ENCODE measurements around the gene TGFBRAP1. TPM values are rescaled to one million over a fixed set of nuclear protein-coding genes. Genes with fewer than 3 reads are reported as not detected.
A peak's percentile ranks its signal among the peaks of the same experiment; 100 is the strongest.

Gene TGFBRAP1
- total RNA-seq, 1 experiment from 2014 or later, result 19.3 TPM

DNA sequence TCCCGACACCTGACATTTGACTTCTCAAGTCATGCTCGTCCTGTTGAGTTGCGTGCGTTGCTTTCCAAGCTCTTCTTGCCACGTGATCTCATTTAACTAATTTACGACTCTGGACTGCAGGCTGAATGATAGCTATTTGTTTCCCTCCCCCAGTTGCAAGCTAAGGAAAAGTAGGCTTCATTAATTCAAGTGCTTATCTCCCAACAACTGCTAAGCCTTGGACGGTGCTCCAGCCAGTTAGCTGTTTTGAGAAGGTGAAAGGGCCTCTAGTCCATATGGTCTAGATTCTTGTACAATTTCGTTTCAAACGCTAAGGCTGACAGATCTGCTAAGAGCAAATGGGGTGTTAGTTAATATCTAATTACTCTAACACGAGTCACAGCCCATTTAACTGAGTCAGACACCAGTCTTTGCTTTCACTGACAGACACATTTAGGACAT, 66.9 kb downstream of the TGFBRAP1 start:
- CTCF ChIA-PET, result interaction anchor here (2.1 kb wide), 1 partner anchor 24 kb away, joined by 10 read pairs; no protein-coding TSS in a partner anchor
- POLR2A ChIA-PET, result no interaction called here
- Mint-ChIP-seq H3K9me3 (ENCODE audit: unreplicated experiment) (no peaks in the 10 kb centered on the region), H3K36me3 (ENCODE audit: insufficient read depth, unreplicated experiment) (peaks cover 31% of the 10 kb centered on the region), H3K4me1 (ENCODE audit: insufficient read depth, unreplicated experiment) (peaks cover 6% of the 10 kb centered on the region), H3K27ac (ENCODE audit: low read depth, unreplicated experiment) (no peak overlapping the region), H3K27me3 (ENCODE audit: insufficient read depth, unreplicated experiment) (no peaks in the 10 kb centered on the region), H3K4me3 (ENCODE audit: unreplicated experiment) (no peak overlapping the region)
- DNase-seq (ENCODE audit: unreplicated experiment), result no peak
- intact Hi-C loops (cut with micrococcal nuclease), result no loop called here
- TF ChIP-seq, protein P1, sequence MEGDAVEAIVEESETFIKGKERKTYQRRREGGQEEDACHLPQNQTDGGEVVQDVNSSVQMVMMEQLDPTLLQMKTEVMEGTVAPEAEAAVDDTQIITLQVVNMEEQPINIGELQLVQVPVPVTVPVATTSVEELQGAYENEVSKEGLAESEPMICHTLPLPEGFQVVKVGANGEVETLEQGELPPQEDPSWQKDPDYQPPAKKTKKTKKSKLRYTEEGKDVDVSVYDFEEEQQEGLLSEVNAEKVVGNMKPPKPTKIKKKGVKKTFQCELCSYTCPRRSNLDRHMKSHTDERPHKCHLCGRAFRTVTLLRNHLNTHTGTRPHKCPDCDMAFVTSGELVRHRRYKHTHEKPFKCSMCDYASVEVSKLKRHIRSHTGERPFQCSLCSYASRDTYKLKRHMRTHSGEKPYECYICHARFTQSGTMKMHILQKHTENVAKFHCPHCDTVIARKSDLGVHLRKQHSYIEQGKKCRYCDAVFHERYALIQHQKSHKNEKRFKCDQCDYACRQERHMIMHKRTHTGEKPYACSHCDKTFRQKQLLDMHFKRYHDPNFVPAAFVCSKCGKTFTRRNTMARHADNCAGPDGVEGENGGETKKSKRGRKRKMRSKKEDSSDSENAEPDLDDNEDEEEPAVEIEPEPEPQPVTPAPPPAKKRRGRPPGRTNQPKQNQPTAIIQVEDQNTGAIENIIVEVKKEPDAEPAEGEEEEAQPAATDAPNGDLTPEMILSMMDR (IDR thresholded peaks at IDR 0.05; ENCODE audit: unreplicated experiment), result no peak
- BruUV-seq (replicated peaks), result no TSS peak

DNA sequence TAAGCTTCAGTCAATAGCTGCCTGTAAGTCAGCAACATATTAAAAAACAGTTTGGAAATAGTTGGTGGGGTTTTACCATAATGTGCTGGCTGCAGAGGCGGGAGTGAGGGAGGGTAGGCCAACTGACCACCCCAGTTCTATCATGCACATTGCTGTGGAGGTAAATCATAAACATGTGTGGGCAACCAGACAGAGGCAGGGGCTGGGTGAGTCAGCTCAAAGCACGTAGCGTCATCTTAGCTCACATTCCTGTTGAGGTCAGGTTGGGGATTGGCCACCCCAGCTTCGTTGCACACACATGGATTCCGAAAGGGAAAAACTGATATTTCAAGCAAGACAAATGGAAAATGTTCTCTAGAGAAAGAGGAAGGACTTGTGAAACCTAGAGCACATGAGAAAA, 68.5 kb downstream of the TGFBRAP1 start:
- H3K4me1 Mint-ChIP-seq (ENCODE audit: insufficient read depth, unreplicated experiment), result peaks cover 6% of the 10 kb centered on the region
- ChIA-PET CTCF (interaction anchor here (0.6 to 0.7 kb wide), 3 partner anchors 20 to 359 kb away, joined by 3 to 4 read pairs (median 3); no protein-coding TSS in a partner anchor), POLR2A (no interaction called here)
- no peaks in the 10 kb centered on the region for H3K9me3 Mint-ChIP-seq (ENCODE audit: unreplicated experiment)
- TF ChIP-seq, protein P1 (IDR thresholded peaks at IDR 0.05; ENCODE audit: unreplicated experiment), result no peak
- BruUV-seq (replicated peaks), result no TSS peak
- no peaks in the 10 kb centered on the region for H3K27me3 Mint-ChIP-seq (ENCODE audit: insufficient read depth, unreplicated experiment)
- no peak overlapping the region for H3K4me3 Mint-ChIP-seq (ENCODE audit: unreplicated experiment)
- no peak overlapping the region for H3K27ac Mint-ChIP-seq (ENCODE audit: low read depth, unreplicated experiment)
- DNase-seq (ENCODE audit: unreplicated experiment), result peak; percentile 39
- H3K36me3 Mint-ChIP-seq (ENCODE audit: insufficient read depth, unreplicated experiment), result peaks cover 23% of the 10 kb centered on the region
- intact Hi-C loops (cut with micrococcal nuclease), result no loop called here

GRCh38 chr2:105258835-105259350, 70.6 kb downstream of the TGFBRAP1 start:
- H3K4me1 Mint-ChIP-seq (ENCODE audit: insufficient read depth, unreplicated experiment), result peaks cover 6% of the 10 kb centered on the region
- no TSS peak for BruUV-seq (replicated peaks)

GRCh38 chr2:105257981-105258380, 71.6 kb downstream of the TGFBRAP1 start:
- DNase-seq (ENCODE audit: unreplicated experiment), result no peak
- Mint-ChIP-seq H3K4me1 (ENCODE audit: insufficient read depth, unreplicated experiment) (peaks cover 6% of the 10 kb centered on the region), H3K36me3 (ENCODE audit: insufficient read depth, unreplicated experiment) (peaks cover 6% of the 10 kb centered on the region), H3K27me3 (ENCODE audit: insufficient read depth, unreplicated experiment) (no peaks in the 10 kb centered on the region), H3K4me3 (ENCODE audit: unreplicated experiment) (no peak overlapping the region), H3K9me3 (ENCODE audit: unreplicated experiment) (no peaks in the 10 kb centered on the region), H3K27ac (ENCODE audit: low read depth, unreplicated experiment) (no peak overlapping the region)
- TF ChIP-seq, protein P1 (IDR thresholded peaks at IDR 0.05; ENCODE audit: unreplicated experiment), result no peak
- BruUV-seq (replicated peaks), result no TSS peak
- intact Hi-C loops (cut with micrococcal nuclease), result no loop called here
- POLR2A ChIA-PET, result interaction anchor here (0.6 kb wide), 1 partner anchor 38 kb away, joined by 3 read pairs; no protein-coding TSS in a partner anchor
- CTCF ChIA-PET, result interaction anchor here (1.2 kb wide), 1 partner anchor 264 kb away, joined by 3 read pairs; no protein-coding TSS in a partner anchor

More at GRCh38 chr2:105258835-105259350, 70.6 kb downstream of the TGFBRAP1 start:
- intact Hi-C loops (cut with micrococcal nuclease), result no loop called here
- H3K36me3 Mint-ChIP-seq (ENCODE audit: insufficient read depth, unreplicated experiment), result peaks cover 6% of the 10 kb centered on the region
- TF ChIP-seq, protein P1 (IDR thresholded peaks at IDR 0.05; ENCODE audit: unreplicated experiment), result no peak
- CTCF ChIA-PET, result interaction anchor here (1.2 to 1.6 kb wide), 2 partner anchors 21 to 263 kb away, joined by 3 to 4 read pairs; no protein-coding TSS in a partner anchor
- DNase-seq (ENCODE audit: unreplicated experiment), result no peak
- H3K27me3 Mint-ChIP-seq (ENCODE audit: insufficient read depth, unreplicated experiment), result no peaks in the 10 kb centered on the region
- H3K4me3 Mint-ChIP-seq (ENCODE audit: unreplicated experiment), result no peak overlapping the region
- H3K27ac Mint-ChIP-seq (ENCODE audit: low read depth, unreplicated experiment), result no peak overlapping the region
- POLR2A ChIA-PET, result no interaction called here
- H3K9me3 Mint-ChIP-seq (ENCODE audit: unreplicated experiment), result no peaks in the 10 kb centered on the region
